Putamen (tissue), 1 donor: ENCODE data around the gene MMD2.
A peak's percentile ranks its signal among the peaks of the same experiment; 100 is the strongest.
"Not testable (repeated sequence)": the region's sequence is repeated elsewhere in the genome, so short reads cannot be mapped to it uniquely, and the experiment has no call there.

Source experiments
- DNase-seq: peaks from one replicate; pipeline ENCODE4 v3.0.0-alpha.2; 2016; ENCODE audit warnings: low spot score

MMD2 gene

DNA sequence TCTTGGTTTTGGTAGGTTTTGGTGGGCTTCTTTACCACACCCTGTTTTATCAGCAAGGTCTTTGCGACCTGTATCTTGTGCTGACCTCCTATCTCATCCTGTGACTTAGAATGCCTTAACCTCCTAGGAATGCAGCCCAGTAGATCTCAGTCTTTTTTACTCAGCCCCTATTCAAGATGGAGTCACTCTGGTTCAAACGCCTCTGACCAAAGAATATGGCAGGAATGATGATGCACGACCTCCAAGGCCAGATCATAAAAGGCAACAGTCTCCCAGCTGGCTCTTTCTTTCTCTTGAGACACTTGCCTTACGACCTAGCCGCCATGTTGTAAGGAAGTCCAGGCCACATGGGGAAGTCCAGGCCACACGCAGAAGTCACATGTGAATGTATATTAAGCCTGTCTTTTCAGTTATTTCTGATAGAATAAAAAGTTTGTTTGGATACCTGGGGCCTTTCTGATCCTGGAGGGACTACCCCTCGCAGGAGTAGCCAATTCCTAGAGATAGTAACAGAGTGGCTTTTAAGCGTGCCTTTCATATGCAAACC, 65.0 kb downstream of the MMD2 start:
- DNase-seq: no peak

GRCh38 chr7:4893188-4893587, 65.8 kb downstream of the MMD2 start:
- not testable (repeated sequence) for DNase-seq

DNA sequence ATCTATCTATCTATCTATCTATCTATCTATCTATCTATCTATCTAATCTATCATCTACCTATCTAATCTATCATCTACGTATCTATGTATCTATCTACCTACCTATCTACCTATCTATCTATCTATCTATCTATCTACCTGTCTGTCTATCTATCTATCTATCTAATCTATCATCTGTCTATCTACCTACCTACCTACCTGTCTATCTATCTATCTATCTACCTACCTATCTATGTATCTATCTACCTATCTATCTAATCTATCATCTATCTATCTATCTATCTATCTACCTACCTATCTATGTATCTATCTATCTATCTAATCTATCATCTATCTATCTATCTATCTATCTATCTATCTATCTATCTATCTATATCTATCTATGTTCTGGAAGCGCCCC, 67.5 kb downstream of the MMD2 start:
- not testable (repeated sequence) for DNase-seq

- DNase-seq: no peak
Measured at GRCh38 chr7:4889682-4890081, 69.3 kb downstream of the MMD2 start.

- DNase-seq: no peak
Measured at GRCh38 chr7:4888161-4888560, 70.8 kb downstream of the MMD2 start.

DNA sequence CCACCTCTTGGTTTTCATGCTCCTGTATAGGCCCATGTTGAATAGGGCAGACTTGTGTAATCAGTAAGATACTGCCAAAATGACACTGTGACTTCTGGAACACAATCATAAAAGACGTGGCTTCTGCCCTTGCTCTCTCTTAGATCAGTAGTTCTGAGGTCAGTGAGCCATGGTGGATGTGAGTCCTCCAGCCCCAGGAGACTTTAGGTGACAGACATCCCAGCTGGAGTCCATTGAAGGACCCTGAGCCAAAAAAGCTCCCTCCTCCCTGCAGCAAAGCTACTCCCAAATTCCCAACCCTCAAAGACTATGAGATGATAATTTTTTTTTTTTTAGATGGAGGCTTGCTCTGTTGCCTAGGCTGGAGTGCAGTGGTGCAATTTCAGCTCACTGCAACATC, 72.3 kb downstream of the MMD2 start:
- no peak for DNase-seq

DNA sequence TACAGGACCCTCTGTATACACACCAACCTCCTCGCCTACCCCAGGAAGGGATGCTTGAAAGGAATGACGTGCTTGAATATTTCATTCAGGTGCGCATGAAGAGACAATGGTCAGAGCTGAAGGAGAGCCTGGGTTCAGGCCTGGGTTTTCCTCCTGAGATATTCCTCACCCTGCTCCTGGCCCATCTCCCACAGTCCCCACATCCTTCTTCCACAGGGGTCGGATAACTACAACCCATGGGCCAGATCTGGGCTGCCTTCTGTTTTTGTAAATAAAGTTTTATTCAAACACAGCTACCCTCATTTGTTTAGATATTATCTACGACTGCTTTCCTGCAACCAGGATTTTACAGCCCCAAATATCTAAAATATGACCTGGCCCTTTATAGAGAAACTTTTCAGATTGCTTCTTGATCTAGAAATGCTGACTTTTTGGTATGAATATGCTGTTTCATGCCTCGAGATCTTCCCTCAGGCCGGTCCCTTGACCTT, 73.6 kb downstream of the MMD2 start:
- no peak for DNase-seq

- no peak for DNase-seq
Measured at GRCh38 chr7:4884164-4884563, 74.8 kb downstream of the MMD2 start.

- peak; percentile 90 for DNase-seq
Measured at GRCh38 chr7:4883372-4884144, 75.4 kb downstream of the MMD2 start, which contains the start of gene RADIL. Gene RADIL, minus strand, starts transcription at chr7:4883716. Its CDS starts 5,577 bp downstream, at chr7:4878139.

DNA sequence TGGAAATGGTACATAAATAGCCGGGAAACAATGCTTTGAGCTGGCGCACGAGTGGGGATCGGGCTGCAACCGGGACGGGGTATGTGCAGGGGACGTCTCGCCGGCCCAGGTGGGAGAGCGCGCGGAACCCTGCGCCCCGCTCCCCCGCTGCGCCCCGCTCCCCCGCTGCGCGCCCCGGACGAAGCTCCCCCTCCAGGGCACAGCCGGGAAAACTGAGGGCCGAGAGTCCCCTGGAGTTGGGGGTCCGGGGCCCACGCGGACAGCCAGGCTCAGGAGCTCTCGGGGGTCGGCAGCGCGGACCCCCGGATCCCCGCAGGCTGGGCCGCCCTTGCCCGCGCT, 76.0 kb downstream of the MMD2 start:
- DNase-seq: no peak

DNA sequence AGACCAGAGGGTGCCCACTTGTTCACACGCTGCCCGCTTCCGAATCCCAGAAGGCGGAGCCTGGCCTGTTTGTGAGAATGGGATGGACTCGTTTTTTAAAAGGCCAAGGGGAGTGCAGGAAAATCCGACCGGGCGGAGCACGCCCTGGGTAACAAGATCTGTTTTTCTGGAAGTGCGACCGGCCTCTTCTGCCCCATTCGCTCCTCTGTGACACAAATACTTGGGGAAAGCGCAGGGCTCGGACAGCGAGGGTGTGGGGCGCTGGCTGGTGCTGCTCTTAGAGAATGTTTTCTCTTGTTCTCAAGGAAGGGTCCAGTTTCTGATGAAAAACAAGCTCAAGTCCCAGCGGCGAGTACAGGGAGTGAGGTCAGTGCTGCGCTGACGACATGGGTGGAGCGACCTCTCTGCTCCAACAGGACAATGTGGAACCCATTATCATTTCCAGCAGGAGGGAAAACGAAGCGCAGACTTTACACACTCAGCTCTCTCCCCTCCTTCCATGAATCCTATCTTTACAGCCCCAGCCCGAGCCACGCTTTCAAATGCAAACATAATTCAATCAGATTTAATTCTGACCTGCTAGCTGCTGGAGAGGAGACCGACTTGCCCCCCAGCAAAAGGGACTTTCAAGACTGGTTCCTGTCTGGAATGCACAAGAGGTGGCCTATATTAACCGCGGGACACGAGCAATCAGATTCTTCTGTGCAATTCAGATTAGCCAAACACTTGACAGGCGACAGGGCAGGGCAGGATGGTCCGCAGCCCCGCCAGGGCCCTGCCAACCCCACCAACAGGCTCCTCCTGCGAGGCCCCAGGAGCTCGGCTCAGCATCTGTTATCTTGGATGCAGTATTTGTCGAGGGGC, 76.6 kb downstream of the MMD2 start:
- no peak for DNase-seq

- DNase-seq: no peak
Measured at GRCh38 chr7:4880218-4880617, 78.8 kb downstream of the MMD2 start.

- DNase-seq: no peak
Measured at GRCh38 chr7:4879396-4880081, 79.4 kb downstream of the MMD2 start.

DNA sequence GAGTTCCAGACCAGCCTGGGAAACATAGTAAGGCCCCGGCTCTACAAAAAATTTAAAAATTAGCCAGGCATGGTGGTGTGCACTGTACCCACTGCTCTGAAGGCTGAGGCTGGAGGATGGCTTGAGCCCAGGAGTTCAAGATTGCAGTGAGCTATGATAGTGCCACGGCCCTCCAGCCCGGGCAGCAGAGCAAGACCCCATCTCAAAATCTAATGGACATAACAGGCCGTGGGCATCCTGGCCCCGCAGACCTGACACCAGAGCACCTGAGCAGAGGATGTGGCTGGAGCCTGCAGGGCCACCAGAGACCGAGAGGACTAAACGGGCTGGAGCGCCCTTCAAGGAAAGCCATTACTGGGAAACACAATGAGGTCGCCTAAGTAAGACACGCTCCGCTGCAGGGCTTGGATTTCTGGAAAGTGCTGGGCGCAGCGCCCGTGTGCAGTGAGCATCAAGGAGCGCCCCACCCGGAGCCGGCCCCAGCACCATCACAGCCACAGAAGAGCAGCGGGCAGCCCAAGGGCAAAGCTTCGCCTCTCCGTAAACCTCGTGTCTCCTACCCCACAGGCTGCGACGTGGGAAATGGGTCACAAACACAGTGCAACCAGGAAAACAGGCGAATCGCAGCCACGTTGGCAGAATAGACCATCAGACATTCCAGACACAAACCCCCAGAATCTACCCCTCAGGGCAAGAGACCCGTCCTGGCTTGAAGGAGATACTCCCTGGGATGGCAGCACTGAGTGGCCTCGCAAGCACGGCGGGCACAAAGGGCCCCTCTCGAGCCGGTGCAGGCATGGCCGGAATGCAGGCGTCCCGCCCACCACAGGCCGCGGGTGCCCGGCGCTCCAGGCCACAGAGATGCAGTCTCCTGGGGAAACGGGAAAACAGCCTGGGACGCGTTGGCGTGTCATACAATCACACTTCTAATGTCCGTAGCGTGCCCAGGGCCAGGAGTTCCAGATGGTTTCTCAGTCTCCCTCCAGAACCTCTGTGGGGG, 80.4 kb downstream of the MMD2 start:
- DNase-seq: no peak

- no peak for DNase-seq
Measured at GRCh38 chr7:4876586-4876985, 82.4 kb downstream of the MMD2 start.

DNA sequence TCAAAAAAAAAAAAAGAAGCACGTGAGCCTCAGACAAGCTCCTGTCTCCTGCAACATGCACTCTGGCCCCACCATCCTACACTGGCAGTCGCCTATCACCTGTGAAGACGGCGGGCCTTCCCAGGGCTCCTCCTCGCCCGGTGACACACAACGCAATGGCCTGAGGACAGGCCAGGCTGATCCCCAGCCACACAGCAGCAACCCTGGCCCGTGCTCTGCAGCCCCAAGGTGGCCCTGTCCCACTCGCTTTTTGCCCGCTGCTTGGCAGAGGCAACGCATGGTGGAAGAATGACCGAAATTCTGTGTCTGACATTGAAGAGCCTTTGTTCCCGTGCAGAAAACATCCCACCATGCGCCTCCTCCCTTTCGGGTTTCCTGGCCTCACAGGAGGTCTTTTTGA, 83.6 kb downstream of the MMD2 start:
- DNase-seq: no peak

- no peak for DNase-seq
Measured at GRCh38 chr7:4873071-4873944, 85.7 kb downstream of the MMD2 start.

GRCh38 chr7:4871930-4872675, 86.9 kb downstream of the MMD2 start:
- DNase-seq: no peak

DNA sequence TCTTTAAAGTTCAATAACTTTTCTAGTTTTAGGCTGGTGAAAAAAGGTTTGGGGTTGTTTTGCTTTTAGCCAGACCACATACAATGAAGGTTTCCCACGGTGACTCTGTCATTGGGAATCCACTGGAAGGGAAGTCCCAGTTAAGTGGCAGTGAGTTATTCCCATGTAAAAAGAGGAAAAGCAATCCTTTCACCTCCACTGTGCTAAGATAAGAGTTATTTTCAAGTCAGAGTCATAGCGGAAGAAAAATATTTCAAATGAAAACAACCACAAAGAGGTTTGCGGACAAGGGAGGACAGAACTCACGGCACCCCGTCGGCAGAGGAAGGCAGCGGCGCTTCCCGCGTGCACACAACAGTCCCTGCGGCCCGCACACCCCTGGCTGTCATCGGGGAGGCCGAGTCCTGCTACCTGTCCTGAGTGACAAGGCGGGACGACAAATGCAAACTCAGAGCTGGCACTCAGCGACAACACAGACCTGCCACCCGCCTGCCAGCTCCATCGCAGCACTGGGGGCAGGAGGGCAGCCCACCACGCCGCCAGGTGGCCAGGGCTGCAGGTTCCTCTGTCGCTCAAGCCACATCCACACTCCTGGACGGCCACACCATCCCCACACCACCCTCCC, 87.8 kb downstream of the MMD2 start:
- DNase-seq: no peak
